GM12873 (cell line): ENCODE results near the gene DGKB.

Source experiments
- TF ChIP-seq, protein P1 (sequence below): IDR thresholded peaks from 2 replicates; pipeline ENCODE4 v1.5.1; 2012; ENCODE audit warnings: low read depth, mild to moderate bottlenecking, moderate library complexity, low read length, control low read depth; ENCODE audit not compliant: insufficient read depth; ENCODE audit errors: missing control alignments

DGKB gene

DNA sequence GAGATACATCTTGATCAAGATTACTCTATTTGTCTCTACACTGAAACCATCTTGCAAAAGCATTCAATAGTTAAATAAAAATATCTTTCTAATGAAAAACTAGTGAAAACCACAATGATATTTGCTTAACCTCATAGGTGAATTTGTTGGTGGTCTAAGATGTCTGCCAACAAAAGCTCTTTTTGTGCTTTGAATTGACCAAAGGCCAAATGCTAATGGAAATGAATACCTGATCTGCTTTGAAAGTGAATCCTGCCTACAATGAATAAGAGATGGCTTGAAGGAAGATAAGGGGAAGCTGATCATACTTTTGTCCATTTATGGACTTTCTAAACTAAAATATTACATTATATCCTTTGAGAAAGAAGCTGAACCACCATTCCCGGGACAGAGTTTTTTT lies 684.2 kb downstream of the DGKB start:
- TF ChIP-seq, protein P1, sequence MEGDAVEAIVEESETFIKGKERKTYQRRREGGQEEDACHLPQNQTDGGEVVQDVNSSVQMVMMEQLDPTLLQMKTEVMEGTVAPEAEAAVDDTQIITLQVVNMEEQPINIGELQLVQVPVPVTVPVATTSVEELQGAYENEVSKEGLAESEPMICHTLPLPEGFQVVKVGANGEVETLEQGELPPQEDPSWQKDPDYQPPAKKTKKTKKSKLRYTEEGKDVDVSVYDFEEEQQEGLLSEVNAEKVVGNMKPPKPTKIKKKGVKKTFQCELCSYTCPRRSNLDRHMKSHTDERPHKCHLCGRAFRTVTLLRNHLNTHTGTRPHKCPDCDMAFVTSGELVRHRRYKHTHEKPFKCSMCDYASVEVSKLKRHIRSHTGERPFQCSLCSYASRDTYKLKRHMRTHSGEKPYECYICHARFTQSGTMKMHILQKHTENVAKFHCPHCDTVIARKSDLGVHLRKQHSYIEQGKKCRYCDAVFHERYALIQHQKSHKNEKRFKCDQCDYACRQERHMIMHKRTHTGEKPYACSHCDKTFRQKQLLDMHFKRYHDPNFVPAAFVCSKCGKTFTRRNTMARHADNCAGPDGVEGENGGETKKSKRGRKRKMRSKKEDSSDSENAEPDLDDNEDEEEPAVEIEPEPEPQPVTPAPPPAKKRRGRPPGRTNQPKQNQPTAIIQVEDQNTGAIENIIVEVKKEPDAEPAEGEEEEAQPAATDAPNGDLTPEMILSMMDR = no peak

DNA sequence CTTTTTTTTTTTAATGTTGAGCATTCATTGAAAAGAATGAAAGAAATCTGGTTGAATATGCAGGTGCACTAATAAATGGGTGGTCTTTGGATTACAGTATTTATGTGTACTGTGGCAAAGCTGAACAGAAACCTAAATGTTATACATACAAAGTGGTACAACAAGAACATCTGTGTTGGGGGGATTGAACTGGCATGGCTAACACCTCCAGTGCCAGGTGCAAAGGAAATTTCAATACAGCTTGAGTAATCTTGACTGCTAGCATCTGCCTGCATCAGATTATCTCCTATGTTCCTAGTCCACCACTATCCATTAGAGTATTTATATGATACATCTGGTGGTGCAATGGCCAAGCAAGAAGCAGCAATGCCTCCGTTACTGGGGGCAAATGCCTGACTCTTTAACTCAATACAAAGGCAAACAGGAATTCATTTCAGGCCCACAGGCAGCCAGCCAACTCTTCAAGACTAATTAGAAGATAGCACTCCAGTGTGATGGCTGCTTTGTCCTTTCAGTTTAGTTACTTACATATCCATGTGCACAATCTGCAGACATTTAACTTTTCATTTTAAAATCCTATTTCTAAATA lies 692.6 kb downstream of the DGKB start:
- TF ChIP-seq, protein P1 = no peak

DNA sequence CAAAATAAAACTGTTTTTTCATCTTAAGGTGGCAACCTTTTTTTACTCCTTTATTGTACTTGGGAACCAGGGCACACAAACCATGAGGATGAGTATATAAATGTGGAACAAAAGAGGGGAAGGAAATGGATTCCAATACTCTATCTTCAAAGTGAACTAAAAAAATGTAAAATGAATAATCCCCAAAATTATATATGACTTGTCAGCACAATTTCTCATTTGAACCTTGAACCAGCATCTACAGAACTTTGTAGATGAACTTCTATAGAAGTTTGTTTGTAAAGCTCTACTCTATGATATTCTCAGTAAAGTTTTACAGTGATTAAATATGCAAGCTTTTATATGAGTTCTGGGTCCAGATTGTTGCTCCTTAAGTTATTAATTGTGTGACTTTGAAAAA lies 694.8 kb downstream of the DGKB start:
- TF ChIP-seq, protein P1 = no peak

DNA sequence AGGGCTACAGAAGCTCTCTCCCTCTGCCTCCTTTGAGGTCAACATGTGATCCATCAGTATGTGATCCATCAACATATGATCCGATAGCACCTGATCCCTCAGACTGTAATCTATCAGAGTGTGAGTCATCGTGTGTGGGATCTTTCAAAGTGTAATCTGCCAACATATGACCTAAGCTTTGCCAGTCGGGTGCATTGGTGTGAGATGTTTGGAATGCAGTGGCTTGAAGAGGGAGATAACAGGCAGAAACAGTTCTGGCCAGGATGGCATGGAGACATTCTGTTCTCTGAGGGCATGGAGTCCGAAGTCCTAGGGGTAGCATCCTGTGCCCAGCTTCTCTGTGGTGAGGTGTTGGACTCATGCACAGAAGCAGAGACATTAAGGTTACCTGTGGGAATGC lies 695.4 kb downstream of the DGKB start:
- TF ChIP-seq, protein P1 = no peak

DNA sequence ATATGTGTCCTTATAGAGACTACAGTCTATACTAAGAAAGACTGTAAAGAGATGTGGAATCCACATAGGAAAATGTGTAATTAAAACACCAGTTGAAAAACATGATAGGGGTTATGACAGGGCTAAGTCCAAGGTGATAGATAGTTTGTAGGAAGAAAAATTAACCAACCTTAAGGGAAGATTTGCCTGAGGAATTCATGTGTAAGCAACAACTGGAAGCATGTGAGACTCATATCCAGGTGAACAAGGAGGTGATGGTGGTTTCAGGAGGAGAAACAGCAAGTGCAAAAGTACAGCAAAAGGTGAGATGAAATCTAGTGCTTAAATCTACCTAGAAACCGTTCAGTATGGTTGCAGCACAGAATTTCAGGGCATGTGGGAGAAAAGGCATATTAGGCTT lies 696.4 kb downstream of the DGKB start:
- TF ChIP-seq, protein P1 = no peak

DNA sequence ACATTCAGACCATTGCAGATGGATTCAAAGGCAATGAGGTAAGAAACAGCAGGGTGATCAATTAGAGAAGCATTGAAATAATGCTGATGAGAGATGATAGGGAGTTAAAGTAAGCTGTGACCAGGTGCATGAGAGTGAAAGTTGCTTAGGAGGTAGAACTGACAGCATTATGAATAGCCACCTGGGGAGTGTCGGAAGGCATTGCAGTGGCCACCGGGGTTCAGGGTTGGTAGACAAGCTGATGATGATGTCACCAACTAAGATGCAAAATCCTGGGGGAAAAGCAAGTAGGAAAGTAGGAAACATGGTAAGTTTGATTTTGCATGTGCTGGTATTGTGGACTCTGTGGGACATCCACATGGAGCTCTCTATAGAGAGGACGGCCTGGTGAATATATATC lies 701.2 kb downstream of the DGKB start:
- TF ChIP-seq, protein P1 = no peak

DNA sequence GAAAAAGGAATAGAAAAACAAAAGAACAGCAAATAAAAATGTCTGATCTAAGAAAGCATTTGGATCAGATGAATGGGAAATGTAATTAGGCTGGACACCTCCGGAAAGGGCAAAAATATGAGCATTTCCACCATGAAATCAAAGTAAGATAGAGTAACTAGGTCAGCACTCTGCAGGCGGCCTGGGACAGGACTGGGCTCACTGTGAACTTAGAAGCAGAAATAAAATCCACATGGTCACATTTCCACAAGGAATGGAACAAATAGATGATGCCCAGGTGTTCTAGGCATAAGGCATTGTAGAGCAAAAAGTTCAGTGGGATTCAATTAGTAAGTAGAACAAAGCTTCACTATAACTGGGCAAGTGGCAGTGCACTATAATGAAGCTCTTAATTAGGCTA lies 703.2 kb downstream of the DGKB start:
- TF ChIP-seq, protein P1 = no peak

DNA sequence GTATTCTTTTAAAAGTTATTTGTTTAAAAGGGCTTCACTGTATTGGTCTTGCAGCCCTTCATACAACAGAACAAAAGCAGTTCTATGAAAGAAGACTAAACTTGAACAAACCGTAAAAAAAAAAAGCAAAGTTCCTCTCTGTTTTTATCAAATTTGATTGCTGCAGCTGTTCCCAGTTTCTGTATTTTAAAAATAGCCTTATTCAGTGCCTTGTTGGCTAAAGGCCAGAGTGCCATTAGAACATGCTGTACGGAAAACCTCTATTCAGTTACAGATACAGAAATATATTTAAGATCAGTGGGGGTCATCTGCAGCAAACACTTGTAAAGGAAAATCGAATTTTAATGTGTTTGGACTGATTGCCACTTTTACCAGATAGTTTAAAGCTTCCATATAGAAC lies 705.3 kb downstream of the DGKB start:
- TF ChIP-seq, protein P1 = no peak
